GM21717 (cell line): ENCODE results near the gene HSPA6.
"Not testable (repeated sequence)": the region's sequence is repeated elsewhere in the genome, so short reads cannot be mapped to it uniquely, and the experiment has no call there.

ENCODE experiments used
- ATAC-seq: cut with Tn5 transposase; IDR thresholded peaks from one replicate; pipeline ENCODE4 v1.9.1; 2021; ENCODE audit warnings: mild to moderate bottlenecking, moderate library complexity; ENCODE audit not compliant: unreplicated experiment

The HSPA6 gene

DNA sequence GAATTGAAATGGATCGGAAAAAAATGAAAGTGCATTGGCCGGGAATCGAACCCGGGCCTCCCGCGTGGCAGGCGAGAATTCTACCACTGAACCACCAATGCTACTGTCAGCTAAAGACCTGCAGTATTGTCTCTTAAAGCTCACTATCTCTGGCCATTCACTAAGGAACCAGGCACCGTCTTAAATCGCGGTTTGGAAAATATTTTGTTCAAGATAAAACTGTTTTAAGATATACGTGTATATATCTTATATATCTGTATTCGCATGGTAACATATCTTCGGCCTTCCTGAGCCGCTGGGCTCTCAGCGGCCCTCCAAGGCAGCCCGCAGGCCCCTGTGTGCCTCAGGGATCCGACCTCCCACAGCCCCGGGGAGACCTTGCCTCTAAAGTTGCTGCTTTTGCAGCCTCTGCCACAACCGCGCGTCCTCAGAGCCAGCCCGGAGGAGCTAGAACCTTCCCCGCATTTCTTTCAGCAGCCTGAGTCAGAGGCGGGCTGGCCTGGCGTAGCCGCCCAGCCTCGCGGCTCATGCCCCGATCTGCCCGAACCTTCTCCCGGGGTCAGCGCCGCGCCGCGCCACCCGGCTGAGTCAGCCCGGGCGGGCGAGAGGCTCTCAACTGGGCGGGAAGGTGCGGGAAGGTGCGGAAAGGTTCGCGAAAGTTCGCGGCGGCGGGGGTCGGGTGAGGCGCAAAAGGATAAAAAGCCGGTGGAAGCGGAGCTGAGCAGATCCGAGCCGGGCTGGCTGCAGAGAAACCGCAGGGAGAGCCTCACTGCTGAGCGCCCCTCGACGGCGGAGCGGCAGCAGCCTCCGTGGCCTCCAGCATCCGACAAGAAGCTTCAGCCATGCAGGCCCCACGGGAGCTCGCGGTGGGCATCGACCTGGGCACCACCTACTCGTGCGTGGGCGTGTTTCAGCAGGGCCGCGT is at the start of gene HSPA6:
Gene HSPA6, plus strand, starts transcription at position 724 of the 925 bp plus-strand sequence. Its CDS starts 119 bp downstream, at position 843.
- ATAC-seq = peak; percentile 64

DNA sequence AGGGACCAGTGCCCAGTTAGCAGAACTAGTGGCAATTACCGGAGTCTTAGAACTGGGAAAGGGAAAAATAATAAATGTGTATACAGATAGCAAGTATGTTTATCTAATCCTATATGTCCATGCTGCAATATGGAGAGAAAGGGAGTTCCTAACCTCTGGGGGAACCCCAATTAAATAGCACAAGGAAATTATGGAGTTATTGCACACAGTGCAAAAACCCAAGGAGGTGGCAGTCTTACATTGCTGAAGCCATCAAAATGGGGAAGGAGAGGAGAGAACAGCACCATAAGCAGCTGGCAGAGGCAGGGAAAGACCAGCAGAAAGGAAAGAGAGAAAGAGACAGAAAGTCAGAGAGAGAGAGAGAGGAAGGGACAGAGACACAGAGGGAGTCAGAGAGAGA is 46.6 kb upstream of the HSPA6 start:
- not testable (repeated sequence) for ATAC-seq

- no peak for ATAC-seq
Measured at GRCh38 chr1:161478985-161479384, 45.4 kb upstream of the HSPA6 start.

DNA sequence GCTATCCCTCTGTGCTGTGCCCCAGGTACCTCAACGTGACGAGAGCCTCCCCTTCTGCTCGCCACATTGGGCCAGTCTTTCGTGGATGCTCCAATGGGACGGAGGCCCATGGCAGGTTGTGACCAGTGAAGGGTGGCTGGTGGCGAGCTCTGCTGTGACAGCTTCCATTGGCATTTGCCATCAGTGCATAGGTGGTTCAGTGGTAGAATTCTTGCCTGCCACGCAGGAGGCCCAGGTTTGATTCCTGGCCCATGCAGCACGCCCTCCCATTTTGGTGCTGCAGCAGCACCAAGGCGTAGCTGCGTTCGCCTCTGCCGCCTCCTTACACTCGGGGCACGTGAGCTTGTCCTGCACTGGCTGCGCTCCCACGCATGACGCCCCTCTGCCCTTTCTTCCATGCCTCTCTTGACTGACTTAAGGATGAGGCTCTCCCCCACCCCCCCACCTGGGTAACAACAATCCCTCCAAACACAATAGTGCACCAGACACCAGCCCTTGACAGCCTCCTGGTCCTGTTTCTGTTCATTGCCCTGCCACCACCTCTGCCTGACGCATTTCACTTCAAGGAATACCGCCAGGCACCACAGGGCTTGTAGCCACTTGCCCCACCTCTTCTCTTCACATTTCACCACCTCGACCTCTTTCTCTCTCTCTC is 43.8 kb upstream of the HSPA6 start:
- no peak for ATAC-seq

GRCh38 chr1:161481624-161482392 is 42.5 kb upstream of the HSPA6 start:
- no peak for ATAC-seq

- no peak for ATAC-seq
Measured at GRCh38 chr1:161482610-161483009, 41.7 kb upstream of the HSPA6 start.

DNA sequence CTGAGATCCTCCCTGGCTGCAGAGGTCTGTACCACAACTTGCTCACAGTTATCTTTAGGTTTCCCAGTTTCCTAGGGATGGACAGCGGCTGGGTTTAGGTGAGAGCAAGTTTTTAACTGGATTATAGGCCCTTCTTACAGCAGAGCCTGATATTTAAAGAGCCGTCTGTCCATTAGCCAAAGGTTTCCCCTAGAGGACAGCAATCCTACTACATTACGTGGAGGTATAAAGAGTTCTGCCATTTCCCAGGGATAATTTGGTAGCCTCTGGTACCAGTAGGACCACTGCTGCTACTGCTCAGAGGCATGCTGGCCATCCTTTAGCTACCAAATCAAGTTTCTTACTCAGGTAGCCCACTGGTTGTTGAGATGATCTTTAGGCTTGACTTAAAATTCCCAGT is 41.0 kb upstream of the HSPA6 start:
- ATAC-seq = no peak

DNA sequence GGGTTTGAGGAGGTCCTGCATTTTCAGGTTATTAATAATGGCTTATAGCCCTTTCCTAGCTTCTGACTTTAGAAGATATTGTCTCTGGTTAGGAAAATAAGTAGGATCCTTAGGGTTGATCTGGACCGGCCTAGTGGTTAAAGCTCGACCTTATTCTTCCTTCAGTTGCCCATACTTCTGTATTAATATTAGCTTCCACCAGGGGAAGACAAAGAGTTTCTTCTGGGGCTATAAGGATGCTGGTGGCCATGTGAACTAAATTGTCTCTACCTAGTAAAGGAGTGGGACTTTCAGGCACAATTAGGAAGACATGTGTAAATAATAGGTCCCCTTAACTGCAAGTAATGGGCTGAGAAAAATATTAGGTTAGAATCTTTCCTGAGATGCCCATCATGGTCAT is 39.7 kb upstream of the HSPA6 start:
- no peak for ATAC-seq

GRCh38 chr1:161486806-161487741 is 37.3 kb upstream of the HSPA6 start:
- no peak for ATAC-seq

- ATAC-seq = no peak
Measured at GRCh38 chr1:161491472-161491871, 32.9 kb upstream of the HSPA6 start.

- no peak for ATAC-seq
Measured at GRCh38 chr1:161492827-161493226, 31.5 kb upstream of the HSPA6 start.

DNA sequence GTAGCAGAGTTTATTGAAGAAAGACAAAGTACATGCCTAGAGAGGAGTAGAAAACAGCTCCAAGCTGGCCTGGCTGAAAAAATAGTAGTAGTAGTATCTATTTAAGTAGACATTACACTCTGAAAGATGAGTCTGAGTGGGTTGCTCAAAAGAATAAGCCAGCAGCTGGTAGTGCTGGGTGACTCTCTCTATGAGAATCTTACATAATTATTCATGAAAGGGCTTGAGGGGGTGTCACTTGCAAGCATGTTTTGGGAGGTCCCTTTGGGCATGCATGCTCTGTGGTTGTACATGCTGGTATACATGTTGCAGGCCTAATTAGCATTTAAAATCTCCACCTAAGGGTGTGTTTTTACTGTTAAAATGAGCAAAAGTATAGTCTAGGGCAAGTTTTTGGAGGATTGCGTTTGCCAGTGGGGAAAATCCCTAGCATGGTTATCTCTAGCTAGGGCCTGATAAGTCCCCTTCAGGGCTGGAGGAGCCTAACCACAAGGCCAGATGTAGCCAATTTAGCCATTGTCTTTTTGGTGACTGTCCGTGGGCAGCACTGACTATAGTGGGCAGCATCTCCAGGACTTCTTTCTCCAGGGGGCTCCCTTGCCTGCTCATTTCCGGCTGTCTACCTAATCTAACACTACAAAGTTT is 30.1 kb upstream of the HSPA6 start:
- ATAC-seq = no peak

- ATAC-seq = no peak
Measured at GRCh38 chr1:161495490-161495889, 28.9 kb upstream of the HSPA6 start.

DNA sequence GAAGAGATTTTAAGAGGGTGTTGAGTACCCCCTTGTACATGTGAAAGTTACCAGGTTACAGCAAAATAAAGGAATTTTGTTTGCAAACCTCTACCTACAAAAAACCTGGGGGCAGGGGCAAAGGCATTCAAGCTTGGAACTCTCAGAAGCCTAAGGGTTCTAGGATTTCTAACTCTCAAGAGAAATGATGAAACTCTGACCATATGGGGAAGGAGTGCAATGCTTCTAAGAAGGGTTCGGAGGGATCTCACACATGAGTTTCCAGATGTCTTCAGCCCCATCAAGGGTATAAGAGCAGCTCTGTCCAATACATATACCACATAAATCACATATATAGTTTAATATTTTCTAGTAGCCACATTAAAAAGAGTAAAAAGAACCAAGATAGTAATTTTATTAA is 26.4 kb upstream of the HSPA6 start:
- ATAC-seq = no peak

DNA sequence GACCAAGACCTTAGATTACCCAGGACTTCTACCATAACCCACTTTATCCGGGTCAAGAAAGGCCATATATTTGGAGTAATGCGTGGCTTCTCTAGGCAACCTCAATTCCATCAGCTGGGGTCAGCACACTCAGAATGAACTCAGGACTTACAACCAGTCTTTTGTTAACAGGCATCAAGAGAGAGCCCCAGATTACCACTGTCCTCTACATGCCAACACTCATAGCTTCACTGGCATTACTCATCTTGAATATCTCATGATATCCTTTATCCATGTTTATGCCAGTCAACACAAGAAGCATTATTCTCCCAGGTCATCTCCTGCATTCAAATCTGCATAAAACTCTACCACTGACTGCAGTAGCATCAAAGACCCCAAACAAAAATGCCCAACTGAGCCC is 25.7 kb upstream of the HSPA6 start:
- ATAC-seq = no peak

DNA sequence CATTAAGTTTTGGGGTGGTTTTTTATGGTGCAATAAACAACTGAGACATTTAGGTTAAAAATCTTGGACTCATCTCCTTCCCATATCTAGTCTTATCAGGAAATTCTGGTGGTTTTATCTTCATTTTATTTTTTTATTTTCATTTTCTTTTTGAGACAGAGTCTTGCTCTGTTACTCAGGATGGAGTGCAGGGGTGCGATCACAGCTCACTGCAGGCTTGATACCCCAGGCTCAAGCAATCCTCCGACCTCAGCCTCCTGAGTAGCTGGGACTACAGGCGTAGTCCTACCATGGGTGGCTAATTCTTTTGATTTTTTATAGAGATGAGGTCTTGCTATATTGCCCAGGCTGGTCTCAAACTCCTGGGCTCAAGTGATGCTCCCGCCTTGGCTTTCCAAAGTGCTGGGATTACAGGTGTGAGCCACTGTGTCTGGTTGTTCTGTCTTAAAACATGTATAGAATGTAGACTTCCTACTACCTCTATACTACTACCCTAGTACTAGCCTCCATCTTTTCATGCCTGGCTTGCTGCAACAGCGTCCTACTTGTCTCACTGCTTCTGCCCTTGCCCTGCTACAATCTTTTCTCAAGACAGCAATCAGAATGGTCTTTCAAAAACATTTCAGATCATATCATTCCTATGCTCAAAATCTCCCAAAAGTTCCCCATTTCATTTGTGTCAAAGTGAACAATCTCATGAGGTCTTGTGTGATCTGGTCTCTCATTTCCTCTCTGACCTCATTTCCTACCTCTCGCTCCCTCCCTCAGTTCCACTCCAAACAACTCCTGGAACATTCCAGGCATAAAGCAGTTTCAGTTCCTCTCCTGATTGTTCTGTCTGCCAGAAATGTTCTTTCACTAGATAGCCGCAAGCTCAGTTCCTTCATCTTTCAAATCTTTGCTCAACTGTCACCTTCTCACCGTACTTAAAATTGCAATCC is 25.0 kb upstream of the HSPA6 start:
- ATAC-seq = no peak

GRCh38 chr1:161501234-161501633 is 23.1 kb upstream of the HSPA6 start:
- no peak for ATAC-seq

DNA sequence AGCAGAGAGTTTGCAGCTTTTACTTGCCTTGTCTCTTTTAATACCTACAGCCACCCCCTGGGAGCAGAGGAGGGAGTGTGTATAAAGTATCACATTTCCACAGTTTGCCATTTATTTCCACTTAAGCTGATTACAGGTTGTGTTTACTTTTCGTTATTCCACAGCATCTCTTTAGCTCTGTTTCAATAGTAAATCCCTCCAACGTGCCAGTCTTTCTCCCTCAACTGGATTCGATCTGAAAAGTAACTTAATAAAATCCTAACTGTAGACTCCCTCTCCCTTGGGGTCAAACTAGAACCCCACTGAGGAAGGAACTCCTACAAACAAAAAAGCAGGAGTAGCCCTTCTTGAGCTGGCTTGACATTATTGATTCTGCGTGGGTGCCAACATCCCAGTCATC is 22.2 kb upstream of the HSPA6 start:
- no peak for ATAC-seq
